Measurements from ENCODE around the gene HDAC7.

The HDAC7 gene

DNA sequence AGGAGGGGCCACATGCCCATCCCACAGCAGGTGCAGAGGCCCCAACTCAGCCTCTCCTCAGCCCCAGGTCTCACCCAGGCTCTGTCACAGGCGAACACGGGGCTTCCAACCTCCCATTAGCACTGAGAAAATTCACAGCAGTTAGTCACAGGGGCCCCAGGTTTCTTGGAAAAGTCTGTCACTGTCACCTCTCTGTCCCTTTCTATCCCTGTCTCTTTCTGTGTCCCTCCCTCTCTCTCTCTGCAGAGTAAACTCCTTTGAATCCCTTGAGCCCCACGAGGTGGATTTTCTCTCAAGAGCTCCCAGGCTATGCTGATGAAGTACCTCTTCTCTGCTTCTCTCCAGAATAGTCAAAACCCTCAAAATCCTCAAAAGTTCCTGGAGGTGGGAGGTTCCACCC lies 80.4 kb downstream of the HDAC7 start:
- H3K27ac ChIP-seq: no peak overlapping the region
- TF ChIP-seq ZFX (IDR thresholded peaks at IDR 0.05; ENCODE audit: borderline replicate concordance): no peak
- TF ChIP-seq, protein P1, sequence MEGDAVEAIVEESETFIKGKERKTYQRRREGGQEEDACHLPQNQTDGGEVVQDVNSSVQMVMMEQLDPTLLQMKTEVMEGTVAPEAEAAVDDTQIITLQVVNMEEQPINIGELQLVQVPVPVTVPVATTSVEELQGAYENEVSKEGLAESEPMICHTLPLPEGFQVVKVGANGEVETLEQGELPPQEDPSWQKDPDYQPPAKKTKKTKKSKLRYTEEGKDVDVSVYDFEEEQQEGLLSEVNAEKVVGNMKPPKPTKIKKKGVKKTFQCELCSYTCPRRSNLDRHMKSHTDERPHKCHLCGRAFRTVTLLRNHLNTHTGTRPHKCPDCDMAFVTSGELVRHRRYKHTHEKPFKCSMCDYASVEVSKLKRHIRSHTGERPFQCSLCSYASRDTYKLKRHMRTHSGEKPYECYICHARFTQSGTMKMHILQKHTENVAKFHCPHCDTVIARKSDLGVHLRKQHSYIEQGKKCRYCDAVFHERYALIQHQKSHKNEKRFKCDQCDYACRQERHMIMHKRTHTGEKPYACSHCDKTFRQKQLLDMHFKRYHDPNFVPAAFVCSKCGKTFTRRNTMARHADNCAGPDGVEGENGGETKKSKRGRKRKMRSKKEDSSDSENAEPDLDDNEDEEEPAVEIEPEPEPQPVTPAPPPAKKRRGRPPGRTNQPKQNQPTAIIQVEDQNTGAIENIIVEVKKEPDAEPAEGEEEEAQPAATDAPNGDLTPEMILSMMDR (IDR thresholded peaks at IDR 0.05): no peak

DNA sequence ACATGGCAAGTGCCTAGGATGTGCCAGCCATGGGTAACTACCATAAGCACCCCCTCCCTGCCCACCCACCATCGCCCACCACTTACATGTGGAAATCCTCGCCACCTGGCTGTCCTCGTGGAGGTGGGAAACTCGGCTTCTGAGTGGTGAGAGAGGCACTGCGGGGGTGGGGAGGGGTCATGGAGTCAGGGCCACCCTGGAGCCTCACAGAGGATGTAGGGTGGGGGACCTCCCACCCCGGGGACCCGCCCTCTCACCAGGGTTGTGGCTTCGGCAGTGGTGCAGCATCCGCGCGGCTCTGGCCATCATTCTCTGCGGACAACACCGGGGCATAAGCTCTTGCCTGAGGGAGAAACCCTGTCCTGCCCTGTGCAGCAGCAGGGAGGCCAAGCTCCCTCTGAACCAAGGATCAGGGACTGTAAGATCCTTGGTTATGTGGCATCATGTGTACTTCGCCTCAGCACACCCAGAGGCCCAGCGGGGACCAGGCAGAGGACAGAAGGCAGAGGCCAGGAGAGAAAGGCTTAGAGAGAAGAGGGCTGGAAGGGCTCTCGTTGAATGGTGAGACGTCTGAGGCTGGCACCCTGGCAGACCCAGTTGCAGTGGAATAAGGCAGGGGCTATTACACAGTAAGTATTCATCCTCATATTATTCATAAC lies 81.6 kb downstream of the HDAC7 start:
- TF ChIP-seq, protein P1 (IDR thresholded peaks at IDR 0.05): no peak
- no peak for TF ChIP-seq ZFX (IDR thresholded peaks at IDR 0.05; ENCODE audit: borderline replicate concordance)

DNA sequence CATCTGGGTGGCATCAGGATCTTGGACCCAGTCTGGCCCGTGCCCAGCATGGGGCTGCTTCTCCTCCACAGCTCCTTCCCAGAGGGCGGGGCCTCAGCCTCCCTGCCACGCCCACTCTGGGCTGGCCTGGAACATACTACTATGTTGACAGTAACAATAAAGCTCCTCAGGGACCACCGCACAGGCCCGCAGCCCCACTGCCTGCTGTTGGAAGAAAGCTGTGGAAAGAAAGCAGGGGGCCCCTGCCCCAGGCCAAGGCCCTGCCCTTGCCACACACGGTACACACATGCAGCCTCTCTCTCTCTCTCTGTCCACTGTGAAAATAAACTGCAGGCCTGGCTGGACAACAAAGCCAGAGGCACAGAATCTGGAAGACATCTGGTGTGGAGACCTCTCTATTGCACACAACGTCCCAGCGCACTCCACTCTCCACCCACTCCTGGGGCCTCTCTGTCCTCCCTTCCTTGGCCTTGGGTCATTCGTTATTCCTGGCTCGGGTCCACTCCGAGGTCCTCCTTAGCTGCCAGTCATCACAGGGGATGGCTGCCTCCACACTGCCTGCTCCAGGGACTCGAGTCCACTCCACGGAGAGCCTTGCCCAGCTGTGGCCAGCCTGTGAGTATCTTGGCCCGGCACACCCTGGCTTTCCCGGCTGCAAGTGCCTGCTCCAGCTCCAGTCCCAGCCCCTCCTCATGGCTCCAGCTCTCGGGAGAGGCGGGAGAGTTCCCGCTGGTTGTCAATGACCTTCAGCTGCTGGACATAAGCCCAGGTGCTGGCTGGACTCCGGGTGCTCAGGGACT lies 82.6 kb downstream of the HDAC7 start:
- TF ChIP-seq ZFX (IDR thresholded peaks at IDR 0.05; ENCODE audit: borderline replicate concordance): no peak
- TF ChIP-seq, protein P1 (IDR thresholded peaks at IDR 0.05): no peak
- H3K27ac ChIP-seq: no peak overlapping the region

More for the DNA sequence above, 81.6 kb downstream of the HDAC7 start:
- H3K27ac ChIP-seq: no peak overlapping the region

DNA sequence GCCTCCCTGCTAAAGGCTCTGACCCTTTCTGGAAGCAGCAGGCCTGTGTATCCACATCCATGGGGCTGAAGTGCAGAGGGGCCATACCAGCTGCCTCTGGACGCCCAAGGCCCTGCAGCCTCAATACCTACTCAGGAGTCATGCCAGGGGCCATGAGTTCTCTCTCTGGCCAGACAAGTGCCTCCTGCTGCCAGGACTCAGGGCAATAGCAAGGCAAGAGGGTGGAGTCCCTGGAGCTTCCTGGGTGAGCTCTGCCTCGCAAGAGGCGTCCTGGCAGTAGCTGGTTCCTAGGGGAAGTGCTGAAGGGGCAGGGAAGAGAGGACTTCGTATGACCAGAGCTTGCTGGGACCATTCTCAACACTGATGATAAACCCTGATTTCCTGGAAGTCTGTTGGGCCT lies 83.5 kb downstream of the HDAC7 start:
- TF ChIP-seq, protein P1 (IDR thresholded peaks at IDR 0.05): no peak
- TF ChIP-seq ZFX (IDR thresholded peaks at IDR 0.05; ENCODE audit: borderline replicate concordance): no peak
- H3K27ac ChIP-seq: no peak overlapping the region

DNA sequence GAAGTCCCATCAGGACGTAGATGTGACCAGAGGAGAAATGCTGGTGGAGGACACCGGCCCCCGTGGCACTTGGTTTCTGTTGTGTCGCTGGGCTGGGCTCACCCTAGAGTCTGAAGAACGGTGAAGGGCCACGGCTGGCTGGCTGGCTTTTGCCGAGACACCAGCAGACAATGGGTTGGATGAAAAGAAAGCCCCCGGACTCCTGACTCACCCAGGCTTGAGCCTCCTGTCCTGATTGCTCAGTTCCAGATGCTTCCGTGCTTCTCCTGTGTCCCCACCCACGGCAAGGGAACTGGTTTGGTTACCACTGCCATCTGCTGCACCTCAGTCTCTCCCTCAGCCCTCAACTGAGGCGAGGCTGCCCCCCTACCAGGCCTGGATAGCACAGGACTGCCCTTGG lies 84.1 kb downstream of the HDAC7 start:
- H3K27ac ChIP-seq: no peak overlapping the region
- TF ChIP-seq ZFX (IDR thresholded peaks at IDR 0.05; ENCODE audit: borderline replicate concordance): no peak
- TF ChIP-seq, protein P1 (IDR thresholded peaks at IDR 0.05): no peak

DNA sequence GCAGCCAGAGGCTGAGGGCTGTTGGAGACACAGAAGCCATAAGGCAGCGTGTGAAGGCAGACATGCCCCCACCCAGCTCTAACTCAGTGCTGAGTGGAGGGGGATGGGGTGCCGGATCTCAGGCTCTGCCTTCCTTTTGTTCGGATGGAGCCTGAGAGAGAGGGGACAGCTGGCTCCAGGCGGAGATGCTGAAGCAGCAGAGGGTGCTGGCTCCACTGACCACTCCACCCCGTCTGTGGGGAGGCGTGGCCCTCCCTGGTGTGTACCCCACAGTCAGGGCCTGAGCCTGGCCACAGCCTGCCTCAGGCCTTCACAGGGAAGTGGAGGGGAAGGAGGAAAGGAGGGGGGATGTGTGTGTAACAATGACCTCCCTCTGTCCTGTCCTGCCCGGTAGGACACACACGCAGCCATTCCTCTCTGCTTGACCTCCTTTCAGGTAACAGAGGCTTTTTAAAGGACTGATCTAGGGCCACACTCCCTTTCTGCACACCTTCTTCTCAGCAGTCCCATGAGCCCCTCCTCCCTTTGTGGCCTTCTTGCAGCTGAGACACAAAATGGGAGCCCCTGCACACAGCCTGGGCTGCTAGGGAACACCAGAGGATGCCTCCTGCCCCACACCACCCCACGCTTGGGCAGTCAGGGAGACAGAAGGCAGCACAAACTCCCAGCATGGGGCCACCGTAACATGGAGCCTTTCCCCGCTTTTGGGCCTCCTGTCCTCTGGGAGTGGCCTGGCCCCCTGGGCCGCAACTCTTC lies 84.8 kb downstream of the HDAC7 start:
- TF ChIP-seq, protein P1 (IDR thresholded peaks at IDR 0.05): no peak
- no peak for TF ChIP-seq ZFX (IDR thresholded peaks at IDR 0.05; ENCODE audit: borderline replicate concordance)
- no peak overlapping the region for H3K27ac ChIP-seq
